HG03066 (cell line): ENCODE data around the gene CDC42BPA.
"Not testable (repeated sequence)": the region's sequence is repeated elsewhere in the genome, so short reads cannot be mapped to it uniquely, and the experiment has no call there.

Source experiments
- ATAC-seq: cut with Tn5 transposase; IDR thresholded peaks from one replicate; pipeline ENCODE4 v1.9.1; 2021; ENCODE audit warnings: low read depth; ENCODE audit not compliant: unreplicated experiment

CDC42BPA gene

GRCh38 chr1:227140376-227140775 is 177.9 kb downstream of the CDC42BPA start:
- ATAC-seq = no peak

- no peak for ATAC-seq
Measured at GRCh38 chr1:227136210-227136820, 182.0 kb downstream of the CDC42BPA start.

GRCh38 chr1:227134686-227135314 is 183.5 kb downstream of the CDC42BPA start:
- no peak for ATAC-seq

GRCh38 chr1:227132695-227133094 is 185.6 kb downstream of the CDC42BPA start:
- not testable (repeated sequence) for ATAC-seq

GRCh38 chr1:227131193-227131592 is 187.1 kb downstream of the CDC42BPA start:
- ATAC-seq = no peak

GRCh38 chr1:227127891-227128290 is 190.4 kb downstream of the CDC42BPA start:
- no peak for ATAC-seq

GRCh38 chr1:227125929-227126545 is 192.3 kb downstream of the CDC42BPA start:
- no peak for ATAC-seq

- no peak for ATAC-seq
Measured at GRCh38 chr1:227124473-227124872, 193.8 kb downstream of the CDC42BPA start.

GRCh38 chr1:227120826-227121225 is 197.5 kb downstream of the CDC42BPA start:
- no peak for ATAC-seq

- ATAC-seq = no peak
Measured at GRCh38 chr1:227112538-227112937, 205.8 kb downstream of the CDC42BPA start.

- ATAC-seq = no peak
Measured at GRCh38 chr1:227111782-227112181, 206.5 kb downstream of the CDC42BPA start.

GRCh38 chr1:227105291-227105690 is 213.0 kb downstream of the CDC42BPA start:
- not testable (repeated sequence) for ATAC-seq

- ATAC-seq = no peak
Measured at GRCh38 chr1:227102056-227102455, 216.2 kb downstream of the CDC42BPA start.

GRCh38 chr1:227094249-227094966 is 223.9 kb downstream of the CDC42BPA start:
- no peak for ATAC-seq

- no peak for ATAC-seq
Measured at GRCh38 chr1:227093309-227093708, 225.0 kb downstream of the CDC42BPA start.

- ATAC-seq = no peak
Measured at GRCh38 chr1:227092069-227092468, 226.2 kb downstream of the CDC42BPA start.

GRCh38 chr1:227086636-227087035 is 231.7 kb downstream of the CDC42BPA start:
- no peak for ATAC-seq

GRCh38 chr1:227082999-227083746 is 235.1 kb downstream of the CDC42BPA start:
- ATAC-seq = no peak

- no peak for ATAC-seq
Measured at GRCh38 chr1:227077783-227078182, 240.5 kb downstream of the CDC42BPA start.

- ATAC-seq = no peak
Measured at GRCh38 chr1:227073786-227074185, 244.5 kb downstream of the CDC42BPA start.

GRCh38 chr1:227072991-227073390 is 245.3 kb downstream of the CDC42BPA start:
- ATAC-seq = no peak
